Breast epithelium (tissue), 3 donors: ENCODE measurements around the gene COL5A1.

Experiments used
- CTCF ChIP-seq, 3 donors: fragments of 450-650 bp; IDR thresholded peaks; one replicate each; pipeline ENCODE4 v1.5.1; 2016 to 2017; ENCODE audit warnings: antibody characterized with exemption in 3 of 3, mild to moderate bottlenecking in 3 of 3, moderate library complexity in 3 of 3
- POLR2A ChIP-seq: fragments of 450-650 bp; IDR thresholded peaks from one replicate; pipeline ENCODE4 v1.6.1; 2016; ENCODE audit warnings: antibody characterized with exemption, mild to moderate bottlenecking, moderate library complexity
- POLR2AphosphoS5 ChIP-seq, 3 donors: sonication (generic); formaldehyde crosslinking; IDR thresholded peaks; one replicate each; pipeline ENCODE4 v1.6.1; 2017; ENCODE audit warnings: antibody characterized with exemption in 3 of 3

- no peak for TF ChIP-seq CTCF (IDR thresholded peaks at IDR 0.05)
- no peak for TF ChIP-seq POLR2A
- no peak for TF ChIP-seq POLR2AphosphoS5 (IDR thresholded peaks at IDR 0.05)
Observed at GRCh38 chr9:134709512-134710270, 68.1 kb downstream of the COL5A1 start.
